GM19468 (cell line): ENCODE results near the gene APAF1.

Experiments used
- ATAC-seq: cut with Tn5 transposase; IDR thresholded peaks from one replicate; pipeline ENCODE4 v1.9.1; 2021; ENCODE audit warnings: mild to moderate bottlenecking, moderate library complexity, moderate number of reproducible peaks; ENCODE audit not compliant: unreplicated experiment; ENCODE audit errors: extremely low read depth

Gene APAF1

DNA sequence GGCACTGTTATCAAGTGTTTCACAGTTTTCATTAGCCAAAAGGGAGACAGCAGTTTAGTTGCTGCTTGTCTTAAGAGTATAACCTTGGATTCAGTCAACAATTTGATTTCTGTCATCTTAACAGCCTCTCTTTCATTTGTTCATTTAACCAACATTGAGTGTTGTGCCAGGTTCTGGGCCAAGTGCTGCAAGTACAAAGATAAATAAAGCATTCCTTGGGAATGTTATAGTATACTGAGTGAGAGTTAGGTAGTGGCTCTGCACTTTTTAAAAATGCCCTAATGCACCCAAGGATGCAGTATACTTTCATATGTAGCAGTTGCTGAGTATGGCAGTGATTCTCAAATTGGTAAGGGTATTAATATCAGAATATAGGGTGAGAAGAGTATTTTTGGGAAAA lies 15.4 kb downstream of the APAF1 start:
- no peak for ATAC-seq

DNA sequence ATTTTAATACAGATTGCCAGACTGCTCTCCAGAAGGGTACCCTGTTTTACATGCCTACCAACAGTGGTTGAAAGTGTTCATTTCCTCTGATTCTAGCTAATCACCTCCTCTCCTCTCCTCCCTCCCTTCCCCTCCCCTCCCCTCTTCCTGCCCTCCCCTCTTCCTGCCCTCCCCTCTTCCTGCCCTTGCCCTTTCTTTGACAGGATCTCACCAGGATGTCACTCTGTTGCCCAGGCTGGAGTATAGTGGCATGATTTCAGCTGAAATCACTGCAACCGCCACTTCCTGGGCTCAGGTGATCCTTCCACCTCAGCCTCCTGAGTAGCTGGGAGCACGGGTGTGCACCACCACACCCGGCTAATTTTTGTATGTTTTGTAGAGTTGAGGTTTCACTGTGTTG lies 24.7 kb downstream of the APAF1 start:
- ATAC-seq = no peak

DNA sequence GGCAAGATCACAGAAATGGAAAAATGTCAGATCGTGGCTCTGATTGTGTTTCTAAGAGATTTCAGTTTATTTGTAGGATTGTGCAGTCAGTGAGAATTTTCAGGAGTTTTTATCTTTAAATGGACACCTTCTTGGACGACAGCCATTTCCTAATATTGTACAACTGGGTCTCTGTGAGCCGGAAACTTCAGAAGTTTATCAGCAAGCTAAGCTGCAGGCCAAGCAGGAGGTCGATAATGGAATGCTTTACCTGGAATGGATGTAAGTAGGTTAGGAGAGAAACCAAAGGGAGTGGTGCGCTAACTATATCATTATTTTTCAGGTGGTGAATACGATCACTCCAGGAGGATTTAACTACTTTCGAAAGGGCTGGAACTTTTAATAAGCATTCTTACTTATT lies 26.4 kb downstream of the APAF1 start:
- ATAC-seq = no peak

DNA sequence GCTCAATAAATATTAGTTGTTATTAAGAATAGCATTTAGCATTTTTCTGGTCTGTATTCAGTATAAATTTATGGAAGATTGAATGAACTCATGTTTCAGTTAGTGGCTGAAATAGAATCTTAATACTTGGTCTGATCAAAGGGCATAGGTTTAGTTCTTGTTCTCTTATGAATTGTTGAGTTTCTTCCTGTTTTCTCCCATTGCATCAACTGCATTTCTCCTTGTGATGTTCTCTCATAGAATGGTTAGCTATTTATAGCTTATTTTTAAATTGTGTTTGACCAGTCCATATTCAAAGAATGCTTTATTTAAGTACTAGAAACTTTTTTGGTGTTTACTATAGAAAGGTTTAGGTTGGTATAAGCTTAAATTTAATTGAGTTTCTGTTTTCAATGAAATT lies 29.8 kb downstream of the APAF1 start:
- ATAC-seq = no peak

DNA sequence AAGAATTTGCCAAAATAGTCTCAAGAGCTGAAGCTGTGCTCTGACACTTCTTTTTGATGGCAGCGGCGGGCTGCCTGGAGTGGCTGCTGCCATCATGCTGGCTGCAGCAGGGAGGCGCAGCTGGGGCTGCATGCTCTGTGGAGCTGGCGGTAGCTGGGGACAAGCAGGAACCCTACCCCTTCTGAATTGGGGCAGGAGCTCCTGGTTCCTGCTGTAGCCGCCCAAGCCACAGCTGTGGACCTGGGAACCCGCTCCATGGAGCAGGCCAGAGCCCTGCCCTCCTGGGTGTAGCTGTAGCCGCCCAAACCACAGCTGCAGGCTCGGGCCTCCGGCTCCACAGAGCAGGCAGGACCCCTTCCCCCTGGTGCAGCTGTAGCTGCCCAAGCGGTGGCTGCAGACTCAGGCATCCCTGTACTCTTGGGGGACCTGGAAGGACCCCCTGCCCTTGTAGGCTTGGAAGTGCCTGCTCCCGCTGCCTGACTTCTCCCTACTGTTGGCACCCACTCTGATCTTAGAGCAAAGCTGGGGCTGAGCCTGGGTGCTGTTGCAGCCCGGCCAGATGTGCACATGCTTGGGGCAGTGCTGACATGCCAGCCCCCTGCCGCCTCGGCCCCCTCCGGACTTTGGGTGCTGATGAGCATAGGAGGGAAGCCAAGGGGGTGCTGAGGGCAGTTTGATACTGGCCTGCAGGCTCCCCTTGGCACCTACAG lies 33.3 kb downstream of the APAF1 start:
- ATAC-seq = no peak

DNA sequence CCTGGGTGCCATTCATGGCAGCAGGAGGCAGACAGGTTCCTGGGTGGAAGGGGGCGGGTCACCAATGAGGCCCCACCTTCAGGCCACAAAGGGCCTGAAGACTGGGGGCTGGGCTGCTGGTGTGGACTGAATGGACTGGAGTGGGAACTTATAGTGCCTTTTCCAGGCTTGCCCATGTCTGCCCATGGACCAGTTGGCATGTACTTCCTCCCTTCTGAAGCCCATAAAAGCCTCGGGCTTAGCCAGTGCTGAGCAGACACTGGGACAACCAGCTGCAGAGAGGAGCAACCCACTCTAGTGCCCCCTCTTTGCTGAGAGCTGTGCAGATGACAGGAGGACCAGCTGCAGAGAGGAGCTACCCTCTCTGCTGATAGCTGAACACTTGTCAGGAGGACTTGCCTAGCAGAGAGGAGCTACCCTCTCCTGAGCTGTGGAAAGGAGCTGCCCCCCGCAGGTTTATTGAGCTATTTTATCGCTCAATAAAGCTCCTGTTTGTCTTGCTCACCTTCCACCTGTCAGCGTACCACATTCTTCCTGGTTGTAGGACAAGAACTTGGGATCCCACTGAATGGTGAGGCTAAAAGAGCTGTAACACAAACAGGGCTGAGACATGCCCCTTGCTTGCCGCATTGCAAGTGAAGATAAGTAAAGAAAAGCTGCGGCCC lies 34.0 kb downstream of the APAF1 start:
- ATAC-seq = no peak

DNA sequence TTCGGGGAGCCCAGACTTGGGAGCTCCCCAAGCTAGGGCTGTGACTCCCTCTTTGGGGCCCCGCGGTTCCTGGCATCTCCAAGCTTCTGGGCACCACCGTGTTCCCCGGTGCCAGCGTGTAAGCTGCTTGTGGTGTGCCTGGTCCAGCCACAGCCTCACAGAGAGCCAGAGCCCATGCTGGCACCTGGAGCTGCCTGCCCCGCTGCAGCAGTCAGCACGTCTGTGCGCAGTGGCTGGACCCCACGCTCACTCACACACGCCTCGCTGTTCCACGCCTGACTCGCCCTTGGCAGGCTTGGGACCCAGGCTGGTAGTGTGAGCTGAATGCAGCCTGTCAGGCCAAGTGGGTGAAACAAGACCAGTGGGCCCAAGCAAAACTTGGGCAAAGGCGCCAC lies 34.5 kb downstream of the APAF1 start:
- no peak for ATAC-seq

DNA sequence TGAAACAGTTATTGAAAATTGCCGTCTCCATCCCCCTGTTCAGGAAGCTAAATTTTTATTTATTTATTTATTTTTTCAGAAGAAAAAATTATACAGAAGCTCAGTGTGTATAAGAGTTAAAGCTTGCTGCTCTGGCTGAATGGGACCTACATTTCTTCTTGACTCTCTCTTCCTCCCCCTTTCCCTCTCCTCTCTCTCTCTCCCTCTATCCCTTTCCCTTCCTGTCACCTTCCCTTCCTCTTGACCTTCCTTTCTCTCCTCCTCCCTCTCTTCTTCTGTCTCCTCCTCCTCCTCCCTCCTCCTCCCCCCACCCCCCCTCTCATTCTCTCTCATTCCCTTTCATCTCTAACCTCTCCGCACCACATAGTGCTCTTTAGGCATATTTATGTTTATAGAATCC lies 39.1 kb downstream of the APAF1 start:
- ATAC-seq = no peak

DNA sequence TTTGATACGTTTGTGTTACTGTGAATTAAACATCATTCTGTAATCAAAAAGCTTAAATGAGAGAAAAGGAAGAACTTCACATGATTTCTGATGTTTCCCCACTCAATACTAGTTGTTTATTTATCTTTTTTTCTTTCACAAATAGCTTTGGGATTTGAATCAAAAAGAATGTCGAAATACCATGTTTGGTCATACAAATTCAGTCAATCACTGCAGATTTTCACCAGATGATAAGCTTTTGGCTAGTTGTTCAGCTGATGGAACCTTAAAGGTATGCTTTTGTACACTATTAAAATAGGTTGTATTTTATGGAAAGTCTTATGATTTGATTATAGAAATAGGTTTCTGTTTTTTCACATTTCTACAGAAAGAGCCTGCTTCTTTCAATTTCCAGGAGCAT lies 41.5 kb downstream of the APAF1 start:
- no peak for ATAC-seq

DNA sequence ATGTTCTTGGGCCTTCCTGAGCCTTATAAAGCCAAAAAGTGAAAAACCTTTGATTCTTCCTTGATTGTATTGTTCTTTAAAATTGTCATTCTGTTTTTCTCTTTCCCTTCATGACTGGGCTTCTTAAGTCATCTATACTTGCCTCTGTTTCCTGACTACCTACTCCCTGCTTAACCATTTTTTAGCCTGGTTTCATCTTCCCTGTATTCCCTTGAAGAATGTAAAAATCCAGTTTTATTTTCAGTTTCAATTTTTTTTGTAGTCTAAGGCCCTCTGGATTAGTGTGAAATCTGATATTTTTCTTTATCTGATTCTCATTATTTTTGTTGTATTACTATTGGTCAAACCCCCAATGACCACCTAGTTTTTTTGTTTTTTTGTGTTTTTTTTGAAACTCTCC lies 46.3 kb downstream of the APAF1 start:
- ATAC-seq = no peak

DNA sequence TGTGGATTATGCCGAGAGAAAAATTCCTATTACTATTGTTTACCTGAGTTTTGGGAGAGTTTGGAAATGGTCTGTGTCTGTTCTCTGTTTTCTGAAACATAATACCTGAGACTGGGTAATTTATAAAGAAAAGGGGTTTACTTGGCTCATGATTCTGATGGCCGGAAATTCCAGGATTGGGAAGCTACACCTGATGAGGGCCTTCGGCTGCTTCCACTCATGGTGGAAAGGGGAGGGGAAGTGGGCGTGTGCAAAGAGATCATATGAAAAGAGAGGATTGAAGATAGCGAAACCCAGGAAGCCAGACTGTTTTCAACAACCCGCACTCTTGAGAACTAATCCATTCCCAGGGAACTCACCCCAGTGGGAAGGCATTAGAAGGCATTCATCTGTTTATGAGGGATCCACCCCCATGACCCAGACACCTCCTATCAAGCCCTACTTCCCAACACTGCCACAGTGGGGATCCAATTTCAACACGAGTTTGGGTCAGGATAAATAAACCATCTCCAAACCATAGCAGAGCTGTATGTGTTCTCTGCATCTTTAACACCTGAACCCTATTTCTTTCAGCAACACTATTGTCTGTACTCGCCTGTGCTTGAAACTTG lies 51.1 kb downstream of the APAF1 start:
- ATAC-seq = no peak

DNA sequence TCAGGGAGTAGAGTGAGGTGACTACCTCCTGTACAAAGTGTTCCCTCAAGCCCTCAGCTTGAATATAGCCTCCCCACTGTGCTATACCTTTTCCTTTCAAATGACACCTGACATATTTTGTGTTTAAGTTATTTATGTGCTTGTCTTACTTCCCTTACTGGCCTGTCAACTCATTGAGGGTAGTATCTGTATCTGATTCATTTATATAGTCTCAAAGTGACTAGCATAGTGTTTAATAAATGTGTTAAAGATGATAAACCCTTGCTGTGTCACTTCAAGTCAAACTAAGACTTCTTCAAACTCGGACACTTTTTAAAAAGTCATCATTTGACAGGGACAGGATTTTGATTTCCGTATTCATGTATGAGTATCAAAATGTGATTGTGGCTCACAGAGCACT lies 52.1 kb downstream of the APAF1 start:
- ATAC-seq = no peak

DNA sequence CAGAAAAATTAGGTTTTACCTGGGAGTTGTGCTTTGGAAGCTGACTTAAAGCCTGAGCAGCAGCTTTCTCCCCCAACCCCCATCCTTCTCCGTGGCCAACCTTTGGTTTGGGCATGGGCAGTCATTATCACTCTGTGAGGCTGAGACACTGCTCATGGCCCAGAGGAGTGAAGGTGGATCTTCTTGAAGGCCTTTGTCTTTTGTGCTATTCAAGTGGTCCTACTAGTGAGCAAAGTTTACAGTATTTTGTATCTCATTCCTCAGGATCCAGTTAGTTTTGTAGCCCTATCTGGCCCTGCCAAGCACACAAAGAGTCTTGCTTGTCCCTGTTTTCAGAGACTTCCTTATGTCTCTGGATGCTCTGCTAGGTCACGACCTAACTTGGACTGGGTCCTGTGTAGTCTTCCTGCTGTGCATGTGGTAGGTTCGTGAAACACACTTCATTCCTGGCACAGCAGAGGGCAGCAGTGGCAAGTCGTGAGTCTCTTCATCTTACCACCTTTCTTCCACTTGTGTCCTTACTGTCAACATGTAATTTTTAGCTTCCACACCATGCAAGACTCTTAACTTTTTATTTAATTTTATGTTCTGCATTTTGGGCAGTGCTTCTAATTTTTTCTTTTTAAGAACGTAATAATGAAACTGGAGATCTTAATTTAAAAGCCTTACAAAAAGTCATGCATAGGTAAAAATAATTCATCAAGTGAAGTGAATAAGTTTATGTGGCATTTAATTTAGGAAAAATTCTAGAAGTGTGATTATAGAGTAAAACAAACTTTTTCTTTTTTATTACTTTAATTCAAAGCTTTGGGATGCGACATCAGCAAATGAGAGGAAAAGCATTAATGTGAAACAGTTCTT lies 53.7 kb downstream of the APAF1 start:
- ATAC-seq = peak; percentile 78

DNA sequence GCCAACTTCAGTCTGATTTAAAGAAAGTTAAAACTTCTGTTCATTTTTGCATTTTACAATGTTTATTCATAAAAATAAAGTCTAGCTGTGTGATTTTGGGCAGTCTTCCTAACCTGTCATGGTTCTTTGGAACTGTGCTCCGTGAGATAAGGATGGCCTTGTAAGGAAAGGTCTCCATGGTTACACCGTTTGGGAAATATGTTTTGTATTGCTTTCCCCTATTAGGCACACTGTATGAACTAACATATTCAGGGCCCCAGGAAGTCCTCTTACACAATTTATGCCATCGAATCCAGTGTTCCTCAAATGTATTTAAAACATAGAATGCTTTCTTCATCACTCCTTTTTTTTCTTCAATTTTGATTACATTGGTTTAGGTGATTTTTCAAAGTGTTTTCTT lies 54.5 kb downstream of the APAF1 start:
- ATAC-seq = no peak

DNA sequence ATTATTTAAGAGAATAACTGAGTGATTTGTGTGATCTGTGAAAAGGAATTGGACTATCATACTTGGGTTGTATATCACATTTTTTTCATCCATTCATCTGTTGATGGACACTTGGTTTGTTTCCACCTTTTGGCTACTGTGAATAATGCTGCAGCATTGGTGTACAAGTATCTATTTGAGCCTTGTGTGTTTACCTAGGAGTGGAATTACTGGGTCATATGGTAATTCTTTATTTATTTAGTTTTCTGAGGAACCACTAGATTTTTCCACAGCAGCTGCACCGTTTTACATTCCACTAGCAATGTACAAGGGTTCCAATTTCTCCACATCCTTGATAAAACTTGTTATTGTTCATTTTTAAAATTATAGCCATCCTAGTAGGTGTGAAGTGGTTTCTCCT lies 56.1 kb downstream of the APAF1 start:
- ATAC-seq = no peak

DNA sequence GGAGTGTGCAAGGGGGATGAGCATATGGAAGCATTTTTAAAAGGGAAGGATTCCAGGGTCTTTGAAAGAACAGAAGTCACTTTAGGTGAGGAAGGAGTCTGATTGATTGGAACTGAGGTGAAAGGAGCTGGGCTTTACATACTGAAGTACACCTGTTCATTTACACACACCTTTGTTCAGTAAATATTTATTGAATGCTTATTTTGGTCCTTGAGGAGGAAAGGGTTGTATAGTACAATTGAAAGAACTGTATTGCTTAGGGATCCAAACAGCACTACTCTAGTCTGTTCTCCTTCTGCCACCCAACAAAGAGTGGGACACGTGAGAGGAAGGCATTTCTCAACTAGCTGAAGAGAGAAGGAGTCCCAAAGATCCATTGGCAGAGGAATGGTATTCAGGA lies 63.9 kb downstream of the APAF1 start:
- no peak for ATAC-seq

DNA sequence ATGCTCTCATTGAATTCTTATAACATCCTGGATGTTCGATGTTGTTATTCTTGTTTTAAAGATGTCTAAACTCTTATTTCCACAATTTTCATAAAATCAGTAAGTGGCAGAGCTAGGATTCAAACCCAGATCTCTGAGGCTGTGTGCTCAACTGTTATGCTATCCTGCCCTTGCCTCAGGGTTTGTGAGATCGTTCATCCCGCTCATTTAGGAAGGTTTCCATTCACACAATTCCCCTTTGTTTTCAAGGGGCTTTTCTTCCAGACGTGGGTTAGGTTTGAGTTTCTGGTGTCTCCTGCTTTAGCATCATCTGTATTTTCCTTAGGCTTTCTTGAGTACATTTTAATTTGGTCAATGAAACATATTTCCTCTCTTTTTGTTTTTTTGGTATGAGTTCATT lies 69.3 kb downstream of the APAF1 start:
- ATAC-seq = no peak

DNA sequence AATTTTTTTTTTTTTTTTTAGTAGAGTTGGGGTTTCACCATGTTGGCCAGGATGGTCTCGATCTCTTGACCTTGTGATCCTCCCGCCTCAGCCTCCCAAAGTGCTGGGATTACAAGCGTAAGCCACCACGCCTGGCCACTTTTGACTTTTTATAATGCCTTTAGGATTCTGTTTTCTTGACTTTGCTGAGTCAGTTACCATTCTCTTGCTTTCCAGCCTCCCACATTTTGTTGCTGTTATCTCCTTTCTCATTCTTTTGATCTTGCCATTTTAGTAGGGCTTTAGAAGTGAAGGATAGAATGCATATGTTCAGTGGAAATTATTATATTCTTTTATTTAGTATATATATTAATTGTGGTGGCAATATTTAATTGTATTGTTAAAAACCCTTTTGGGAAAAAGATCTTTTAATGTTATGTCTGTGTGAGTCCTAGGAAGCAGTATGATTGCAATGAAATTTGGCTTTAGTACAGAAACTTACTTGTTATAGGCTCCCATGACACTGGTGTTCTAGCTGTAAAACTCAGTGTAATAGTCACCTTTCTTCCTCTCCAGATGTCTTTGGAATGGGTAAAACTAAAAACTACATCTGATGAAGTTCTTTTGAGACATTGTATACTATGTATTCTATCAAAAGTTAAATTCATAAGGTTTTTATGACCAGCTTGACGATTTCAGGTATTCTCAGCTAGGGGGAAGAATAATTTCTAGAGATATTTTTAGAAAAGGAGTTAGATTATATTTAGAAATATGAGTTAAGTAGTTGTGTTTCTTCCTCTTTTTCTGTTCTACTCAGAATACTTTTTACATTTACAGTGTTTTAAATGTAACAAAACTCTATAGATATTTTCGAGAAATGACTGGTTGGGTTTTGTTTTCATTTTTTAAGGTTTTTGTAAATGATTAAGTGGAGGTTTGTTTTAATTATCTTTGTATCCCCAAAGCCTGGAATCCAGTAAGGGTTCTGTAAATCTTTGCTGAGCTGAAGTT lies 74.7 kb downstream of the APAF1 start:
- ATAC-seq = no peak

DNA sequence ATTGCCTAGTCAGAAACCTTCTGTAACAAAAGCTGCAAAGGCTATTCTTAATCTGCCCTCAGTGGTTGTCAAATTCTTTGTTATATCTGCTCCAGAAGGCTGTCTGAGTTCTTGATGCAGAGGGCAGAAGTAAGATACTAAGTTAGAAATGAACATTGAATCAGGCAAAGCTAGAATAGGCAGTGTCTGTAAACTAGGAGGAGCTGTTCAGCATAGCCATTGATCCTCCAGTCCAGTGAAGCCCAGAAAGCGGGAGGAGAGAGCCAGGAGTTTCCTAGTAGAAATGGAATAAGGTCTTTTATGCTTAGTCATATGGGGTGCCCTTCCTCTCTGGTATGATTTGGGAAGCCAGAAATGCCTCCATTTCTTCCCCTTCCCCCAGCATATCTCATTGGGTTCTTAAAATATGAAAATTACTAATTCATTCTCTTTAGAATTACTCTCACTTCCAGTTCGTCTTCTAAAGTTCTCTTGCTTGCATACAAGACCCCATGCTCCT lies 76.2 kb downstream of the APAF1 start:
- no peak for ATAC-seq
